ENCODE data around the gene TAS2R7. TPM values are rescaled to one million over a fixed set of nuclear protein-coding genes. Genes with fewer than 3 reads are reported as not detected.
A peak's percentile ranks its signal among the peaks of the same experiment; 100 is the strongest.

Gene TAS2R7
- total and polyA plus RNA-seq, 2 of the 4 experiments (the other 2 are of a cell fraction), result not detected

- no peak overlapping the region for H4K91ac ChIP-seq (ENCODE audit: insufficient read depth, low read depth, low read length)
- H2AK9ac ChIP-seq (replicated peaks; ENCODE audit: low read depth, low read length, poor library complexity), result no peak overlapping the region
- H3K14ac ChIP-seq (replicated peaks; ENCODE audit: low read depth, low read length), result no peak overlapping the region
- H3K56ac ChIP-seq (ENCODE audit: extremely low read depth, insufficient read depth, low read length), result no peak overlapping the region
- H3K4me2 ChIP-seq (ENCODE audit: low read depth, low read length), result no peak overlapping the region
- no peak overlapping the region for H3K18ac ChIP-seq (ENCODE audit: low read depth, low read length)
- no peaks in the 10 kb centered on the region for H3K36me3 ChIP-seq (ENCODE audit: control insufficient read depth, insufficient read depth, low read length)
- ChIA-PET POLR2A (ENCODE audit: unreplicated experiment) (no interaction called here), CTCF (no interaction called here)
- no peaks in the 10 kb centered on the region; the same call in 1 of the 2 replicates for H3K9me1 ChIP-seq (ENCODE audit: insufficient read depth, low read length)
- DNase-seq (peak; percentile 68), ATAC-seq (ENCODE audit: low read depth) (peak; percentile 60)
- 20% methylated on average over 1 of the region's 4 CpGs; no CpG with 5 or more reads in 1 of the 2 experiments for WGBS, 2 experiments (ENCODE audit: extremely low coverage in 2 of 2, insufficient read length in 1 of 2)
- dilution Hi-C loops (cut with HindIII; ENCODE audit: low sequenced_read_pairs, unreplicated experiment) (no loop called here), in situ Hi-C loops (cut with MboI; ENCODE audit: low sequenced_read_pairs) (loop anchor here (5.0 kb wide), 1 partner anchor 516 kb away; no protein-coding TSS in a partner anchor), intact Hi-C loops (cut with micrococcal nuclease) (no loop called here)
- H3K4ac ChIP-seq (ENCODE audit: low read depth, low read length), result no peak overlapping the region
- no peak overlapping the region for H3K4me3 ChIP-seq (ENCODE audit: insufficient read depth, low read depth, low read length)
- no peak overlapping the region for H3K9ac ChIP-seq (ENCODE audit: low read depth, low read length)
- no peaks in the 10 kb centered on the region for H4K20me1 ChIP-seq (ENCODE audit: insufficient read depth, low read length)
- peaks cover 3% of the 10 kb centered on the region; the same call in 1 of the 2 replicates for H3K27me3 ChIP-seq (ENCODE audit: control insufficient read depth, insufficient read depth, low read length)
- no peak overlapping the region for H2BK5ac ChIP-seq (ENCODE audit: low read depth, low read length, poor library complexity, severe bottlenecking)
- TF ChIP-seq MXI1 (IDR thresholded peaks at IDR 0.05; ENCODE audit: borderline replicate concordance, low read depth, low read length), result no peak
- TF ChIP-seq, protein P1, sequence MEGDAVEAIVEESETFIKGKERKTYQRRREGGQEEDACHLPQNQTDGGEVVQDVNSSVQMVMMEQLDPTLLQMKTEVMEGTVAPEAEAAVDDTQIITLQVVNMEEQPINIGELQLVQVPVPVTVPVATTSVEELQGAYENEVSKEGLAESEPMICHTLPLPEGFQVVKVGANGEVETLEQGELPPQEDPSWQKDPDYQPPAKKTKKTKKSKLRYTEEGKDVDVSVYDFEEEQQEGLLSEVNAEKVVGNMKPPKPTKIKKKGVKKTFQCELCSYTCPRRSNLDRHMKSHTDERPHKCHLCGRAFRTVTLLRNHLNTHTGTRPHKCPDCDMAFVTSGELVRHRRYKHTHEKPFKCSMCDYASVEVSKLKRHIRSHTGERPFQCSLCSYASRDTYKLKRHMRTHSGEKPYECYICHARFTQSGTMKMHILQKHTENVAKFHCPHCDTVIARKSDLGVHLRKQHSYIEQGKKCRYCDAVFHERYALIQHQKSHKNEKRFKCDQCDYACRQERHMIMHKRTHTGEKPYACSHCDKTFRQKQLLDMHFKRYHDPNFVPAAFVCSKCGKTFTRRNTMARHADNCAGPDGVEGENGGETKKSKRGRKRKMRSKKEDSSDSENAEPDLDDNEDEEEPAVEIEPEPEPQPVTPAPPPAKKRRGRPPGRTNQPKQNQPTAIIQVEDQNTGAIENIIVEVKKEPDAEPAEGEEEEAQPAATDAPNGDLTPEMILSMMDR (conservative IDR thresholded peaks at IDR 0.05; ENCODE audit: low read depth, low read length), result no peak
- 0 out of 2 replicates have a peak, but pooled peaks have one; percentile 30 for TF ChIP-seq MAFK (IDR thresholded peaks at IDR 0.05; ENCODE audit: low read depth, low read length)
- peak; percentile 33; the same call in 1 of the 2 replicates for TF ChIP-seq MAZ (IDR thresholded peaks at IDR 0.05; ENCODE audit: borderline replicate concordance, low read depth, low read length)
- no TSS peak for BruUV-seq (replicated peaks)
- peaks cover 12% of the 10 kb centered on the region; the same call in 1 of the 2 replicates for H3K9me3 ChIP-seq (ENCODE audit: control insufficient read depth, insufficient read depth, low read length)
- H3K27ac ChIP-seq (ENCODE audit: insufficient read depth, low read length), result no peak overlapping the region
- H3K23ac ChIP-seq (ENCODE audit: low read depth, low read length), result no peak overlapping the region
- H2AK5ac ChIP-seq (ENCODE audit: low read depth, low read length), result no peak overlapping the region
- no peak overlapping the region for H2BK15ac ChIP-seq (ENCODE audit: low read depth, low read length)
- H2BK120ac ChIP-seq (ENCODE audit: low read depth, low read length), result no peak overlapping the region
- no peak overlapping the region for H2AFZ ChIP-seq (replicated peaks; ENCODE audit: low read length, poor library complexity)
- no peaks in the 10 kb centered on the region for H3K4me1 ChIP-seq (ENCODE audit: control insufficient read depth, insufficient read depth, low read length)
- H3K79me1 ChIP-seq (ENCODE audit: low read depth in 1 of 2, low read length in 2 of 2), result no peaks in the 10 kb centered on the region
- H2BK20ac ChIP-seq (ENCODE audit: low read depth, low read length), result no peak overlapping the region
- no peak overlapping the region for H4K5ac ChIP-seq (ENCODE audit: low read depth, low read length)
- no peak overlapping the region for H4K8ac ChIP-seq (ENCODE audit: low read depth in 2 of 2, low read length in 2 of 2)
These were observed 49.4 kb downstream of the TAS2R7 start for GRCh38 chr12:10753059-10753458.

Small RNA genes within 50 kb of the gene (microRNA-seq; reads per million reads assigned to microRNA genes)
- not detected for gene PRR4 (ENCODE audit: insufficient read depth, insufficient read length)

Small RNA genes within 50 kb of the gene (small RNA-seq; reads per million reads assigned to genes)
- 0 to 0.92 (median 0) reads per million in 5 experiments for gene PRR4

Other genes starting within 250 kb of the TAS2R7 start
- gene MAGOHB, start 189.0 kb downstream of the TAS2R7 start, total RNA-seq (2012; rRNA removed), result 6.3 and 23.3 TPM in 2 replicates
- gene MAGOHB, start 189.0 kb downstream of the TAS2R7 start, polyA plus RNA-seq (2012; rRNA removed), result 15.6 and 20.3 TPM in 2 replicates
- 0.72 and 1.1 TPM in 2 replicates for gene STYK1, start 128.6 kb downstream of the TAS2R7 start, total RNA-seq (2012; rRNA removed)
- gene STYK1, start 128.6 kb downstream of the TAS2R7 start, polyA plus RNA-seq (2012; rRNA removed), result 0.34 and 0.36 TPM in 2 replicates
- gene YBX3, start 79.3 kb downstream of the TAS2R7 start, total RNA-seq (2012; rRNA removed), result 33.7 and 60.8 TPM in 2 replicates
- 131 and 132 TPM in 2 replicates for gene YBX3, start 79.3 kb downstream of the TAS2R7 start, polyA plus RNA-seq (2012; rRNA removed)
- not detected in 2 replicates for gene TAS2R8, start 4.7 kb upstream of the TAS2R7 start, total RNA-seq (2012; rRNA removed)
- gene TAS2R8, start 4.7 kb upstream of the TAS2R7 start, polyA plus RNA-seq (2012; rRNA removed), result not detected in 2 replicates
- under 0.01 TPM in 1 of 2 replicates, not detected in the other for gene TAS2R9, start 7.5 kb upstream of the TAS2R7 start, total RNA-seq (2012; rRNA removed)
- gene TAS2R9, start 7.5 kb upstream of the TAS2R7 start, polyA plus RNA-seq (2012; rRNA removed), result not detected in 2 replicates
- 0.36 and 1.1 TPM in 2 replicates for gene TAS2R10, start 23.7 kb upstream of the TAS2R7 start, total RNA-seq (2012; rRNA removed)
- gene TAS2R10, start 23.7 kb upstream of the TAS2R7 start, polyA plus RNA-seq (2012; rRNA removed), result 0.07 TPM in 1 of 2 replicates, not detected in the other
- 0.72 and 0.83 TPM in 2 replicates for gene PRR4, start 46.8 kb upstream of the TAS2R7 start, total RNA-seq (2012; rRNA removed)
- gene PRR4, start 46.8 kb upstream of the TAS2R7 start, polyA plus RNA-seq (2012; rRNA removed), result 1.7 and 1.9 TPM in 2 replicates
- 16.7 and 18.8 TPM in 2 replicates for gene PRH1, start 81.6 kb upstream of the TAS2R7 start, total RNA-seq (2012; rRNA removed)
- 2.3 and 3.0 TPM in 2 replicates for gene PRH1, start 81.6 kb upstream of the TAS2R7 start, polyA plus RNA-seq (2012; rRNA removed)
- gene TAS2R13, start 106.9 kb upstream of the TAS2R7 start, total RNA-seq (2012; rRNA removed), result 0.90 and 1.4 TPM in 2 replicates
- 0.03 TPM in 1 of 2 replicates, not detected in the other for gene TAS2R13, start 106.9 kb upstream of the TAS2R7 start, polyA plus RNA-seq (2012; rRNA removed)
- 0.28 TPM in 1 of 2 replicates, not detected in the other for gene PRH2, start 126.6 kb upstream of the TAS2R7 start, total RNA-seq (2012; rRNA removed)
- 0.34 TPM in 1 of 2 replicates, not detected in the other for gene PRH2, start 126.6 kb upstream of the TAS2R7 start, polyA plus RNA-seq (2012; rRNA removed)
- gene TAS2R14, start 136.6 kb upstream of the TAS2R7 start, total RNA-seq (2012; rRNA removed), result 2.0 and 3.9 TPM in 2 replicates
- gene TAS2R14, start 136.6 kb upstream of the TAS2R7 start, polyA plus RNA-seq (2012; rRNA removed), result 1.1 and 1.6 TPM in 2 replicates
- 2.3 and 4.4 TPM in 2 replicates for gene TAS2R50, start 184.3 kb upstream of the TAS2R7 start, total RNA-seq (2012; rRNA removed)
- not detected in 2 replicates for gene TAS2R50, start 184.3 kb upstream of the TAS2R7 start, polyA plus RNA-seq (2012; rRNA removed)
- gene TAS2R20, start 195.7 kb upstream of the TAS2R7 start, total RNA-seq (2012; rRNA removed), result 3.4 and 3.9 TPM in 2 replicates
- 0.24 and 0.36 TPM in 2 replicates for gene TAS2R20, start 195.7 kb upstream of the TAS2R7 start, polyA plus RNA-seq (2012; rRNA removed)
- 5.0 and 8.1 TPM in 2 replicates for gene TAS2R19, start 220.0 kb upstream of the TAS2R7 start, total RNA-seq (2012; rRNA removed)
- 0.24 and 0.29 TPM in 2 replicates for gene TAS2R19, start 220.0 kb upstream of the TAS2R7 start, polyA plus RNA-seq (2012; rRNA removed)
- gene TAS2R31, start 228.8 kb upstream of the TAS2R7 start, total RNA-seq (2012; rRNA removed), result 4.3 and 8.6 TPM in 2 replicates
- gene TAS2R31, start 228.8 kb upstream of the TAS2R7 start, polyA plus RNA-seq (2012; rRNA removed), result 0.10 and 0.24 TPM in 2 replicates